Measurements from ENCODE around the gene MAN1A2.
A peak's percentile ranks its signal among the peaks of the same experiment; 100 is the strongest.
"Not testable (repeated sequence)": the region's sequence is repeated elsewhere in the genome, so short reads cannot be mapped to it uniquely, and the experiment has no call there.

Gene MAN1A2

DNA sequence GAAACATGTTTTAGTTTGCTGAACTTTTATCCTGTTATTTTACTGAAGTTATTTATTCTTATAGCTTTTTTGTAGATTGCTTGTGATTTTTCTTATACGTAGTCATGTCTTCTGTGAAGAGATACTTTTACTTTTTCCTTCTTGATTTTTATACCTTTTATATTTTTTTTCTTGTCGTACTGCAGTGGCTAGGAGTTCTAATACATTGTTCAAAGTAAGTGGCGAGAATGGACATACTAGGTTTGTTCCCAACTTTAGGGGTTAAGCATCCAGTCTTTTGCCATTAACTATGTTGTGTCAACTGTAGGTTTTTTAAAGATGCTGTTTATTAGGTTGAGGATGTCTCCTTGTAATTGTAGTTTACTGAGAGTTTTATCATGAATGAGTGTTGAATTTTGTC is 36.3 kb downstream of the MAN1A2 start:
- DNase-seq, result no peak

DNA sequence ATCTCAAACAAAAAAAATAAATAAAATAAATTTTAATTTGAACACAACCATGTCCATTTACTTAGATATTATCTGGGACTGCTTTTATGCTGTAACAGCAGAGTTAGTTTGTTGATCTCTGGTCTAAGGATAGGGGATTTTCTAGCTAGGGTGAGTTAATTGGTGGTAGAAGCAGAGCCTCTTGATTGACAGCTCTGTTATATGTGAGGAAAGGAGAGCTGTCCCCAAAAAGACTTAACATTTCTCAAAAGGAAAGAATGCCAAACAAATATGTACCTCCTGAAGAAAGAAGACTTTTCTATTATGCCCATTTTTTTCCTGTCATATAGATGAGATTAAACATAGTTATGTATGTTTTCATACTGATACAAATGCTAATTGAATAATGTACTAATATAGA is 37.8 kb downstream of the MAN1A2 start:
- no peak for DNase-seq

- DNase-seq, result no peak
Observed at GRCh38 chr1:117412472-117412871, 45.2 kb downstream of the MAN1A2 start.

GRCh38 chr1:117413412-117413811 is 46.2 kb downstream of the MAN1A2 start:
- no peak for DNase-seq

GRCh38 chr1:117414943-117415342 is 47.7 kb downstream of the MAN1A2 start:
- no peak for DNase-seq

- DNase-seq, result no peak
Observed at GRCh38 chr1:117416004-117416403, 48.8 kb downstream of the MAN1A2 start.

- peak; percentile 36 for DNase-seq
Observed at GRCh38 chr1:117416546-117417125, 49.4 kb downstream of the MAN1A2 start.

- no peak for DNase-seq
Observed at GRCh38 chr1:117425050-117425734, 57.9 kb downstream of the MAN1A2 start.

GRCh38 chr1:117427297-117427696 is 60.0 kb downstream of the MAN1A2 start:
- no peak for DNase-seq

- DNase-seq, result no peak
Observed at GRCh38 chr1:117433943-117434342, 66.7 kb downstream of the MAN1A2 start.

DNA sequence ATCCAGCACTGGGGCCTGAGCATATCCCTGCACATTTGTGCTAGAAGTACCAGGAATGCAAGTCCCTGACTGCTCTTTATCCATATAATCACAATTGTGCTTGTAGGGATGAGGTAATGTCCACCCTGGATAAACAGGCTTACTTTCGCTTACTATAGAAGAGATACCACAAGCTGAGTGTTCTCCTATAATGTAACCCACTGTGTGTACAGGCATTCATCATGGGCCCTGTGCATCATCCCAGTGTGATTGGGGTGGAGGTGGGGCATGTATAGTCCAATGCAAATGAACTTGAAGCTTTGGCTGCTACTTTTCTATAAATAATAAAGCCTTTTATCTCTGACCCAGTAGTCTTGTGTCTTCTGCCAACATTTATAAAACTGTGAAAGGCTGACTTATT is 69.3 kb downstream of the MAN1A2 start:
- no peak for DNase-seq

DNA sequence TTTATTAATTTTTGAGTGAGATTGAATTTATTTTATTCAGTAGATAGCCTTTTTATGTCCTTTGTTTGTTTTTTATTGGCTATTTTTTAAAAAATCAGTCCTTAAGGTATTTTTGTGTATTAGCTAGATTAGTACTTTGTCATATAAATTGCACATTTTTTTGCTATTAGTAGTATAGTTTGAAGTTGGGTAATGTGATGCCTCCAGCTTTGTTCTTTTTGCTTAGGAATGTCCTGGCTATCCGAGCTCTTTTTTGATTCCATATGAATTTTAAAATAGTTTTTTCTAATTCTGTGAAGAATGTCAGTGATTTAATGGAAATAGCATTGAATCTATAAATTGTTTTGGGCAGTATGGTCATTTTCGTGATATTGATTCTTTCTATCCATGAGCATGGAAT is 80.4 kb downstream of the MAN1A2 start:
- DNase-seq, result no peak

DNA sequence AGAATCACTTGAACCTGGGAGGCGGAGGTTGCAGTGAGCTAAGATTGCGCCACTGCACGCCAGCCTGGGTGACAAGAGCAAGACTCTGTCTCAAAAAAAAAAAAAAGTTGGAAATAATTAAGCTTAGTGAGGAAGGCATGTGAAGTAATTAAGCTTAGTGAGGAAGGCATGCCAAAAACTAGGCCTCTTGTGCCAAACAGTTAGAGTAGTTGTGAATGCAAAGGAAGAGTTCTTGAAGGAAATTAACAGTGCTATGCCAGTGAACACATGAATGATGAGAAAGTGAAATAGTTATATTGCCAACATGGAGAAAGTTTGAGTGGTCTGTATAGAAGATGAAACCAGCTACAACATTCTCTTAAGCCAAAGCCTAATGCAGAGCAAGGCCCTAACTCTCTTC is 85.0 kb downstream of the MAN1A2 start:
- no peak for DNase-seq

GRCh38 chr1:117453958-117454357 is 86.7 kb downstream of the MAN1A2 start:
- DNase-seq, result no peak

- not testable (repeated sequence) for DNase-seq
Observed at GRCh38 chr1:117458410-117458809, 91.2 kb downstream of the MAN1A2 start.

DNA sequence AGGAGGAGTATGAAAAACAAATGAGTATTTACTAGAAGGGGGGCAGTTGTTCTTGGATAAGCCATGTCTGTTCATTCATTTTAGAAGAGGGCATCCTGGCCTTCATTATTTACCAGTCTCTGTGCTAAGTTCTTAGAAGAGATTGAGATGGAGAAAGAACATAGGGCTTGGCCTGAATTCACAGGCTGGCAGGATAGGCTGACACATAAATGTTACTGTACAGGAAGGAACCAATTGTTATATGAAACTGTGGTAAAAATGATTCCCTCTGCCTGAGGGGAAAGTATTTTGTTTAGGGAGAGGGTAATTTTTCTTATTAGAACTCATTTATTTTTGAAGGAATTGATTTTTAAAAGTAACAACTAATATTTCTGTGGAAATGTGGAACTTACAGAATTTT is 99.5 kb downstream of the MAN1A2 start:
- peak; percentile 3 for DNase-seq

GRCh38 chr1:117467336-117467735 is 100.1 kb downstream of the MAN1A2 start:
- no peak for DNase-seq

DNA sequence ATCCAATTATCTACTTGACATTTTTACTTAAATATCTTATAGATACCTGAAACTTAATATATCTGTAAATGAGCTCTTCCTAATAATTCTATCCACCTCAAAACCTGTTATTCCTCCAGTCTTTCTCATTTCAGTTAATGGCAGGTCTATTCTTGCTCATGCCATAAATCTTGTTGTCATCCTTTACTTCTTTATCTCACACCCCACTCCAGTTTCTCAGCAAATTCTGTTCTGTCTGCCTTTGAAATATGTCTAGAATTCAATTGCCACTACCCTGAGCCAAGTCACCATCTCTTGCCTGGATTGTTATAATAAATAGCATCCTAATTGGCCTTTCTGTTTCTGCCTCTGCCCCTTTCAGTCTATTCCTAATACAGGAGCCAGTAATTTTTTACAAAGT is 105.8 kb downstream of the MAN1A2 start:
- peak; percentile 57 for DNase-seq

DNA sequence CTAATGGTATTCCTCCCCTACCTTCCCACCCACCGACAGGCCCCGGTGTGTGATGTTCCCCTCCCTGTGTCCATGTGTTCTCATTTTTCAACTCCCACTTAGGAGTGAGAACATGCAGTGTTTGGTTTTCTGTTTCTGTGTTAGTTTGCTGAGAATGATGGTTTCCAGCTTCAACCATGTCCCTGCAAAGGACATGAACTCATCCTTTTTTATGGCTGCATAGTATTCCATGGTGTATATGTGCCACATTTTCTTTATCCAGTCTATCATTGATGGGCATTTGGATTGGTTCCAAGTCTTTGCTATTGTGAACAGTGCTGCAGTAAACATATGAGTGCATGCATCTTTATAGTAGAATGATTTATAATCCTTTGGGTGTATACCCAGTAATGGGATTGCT is 108.2 kb downstream of the MAN1A2 start:
- DNase-seq, result not testable (repeated sequence)

DNA sequence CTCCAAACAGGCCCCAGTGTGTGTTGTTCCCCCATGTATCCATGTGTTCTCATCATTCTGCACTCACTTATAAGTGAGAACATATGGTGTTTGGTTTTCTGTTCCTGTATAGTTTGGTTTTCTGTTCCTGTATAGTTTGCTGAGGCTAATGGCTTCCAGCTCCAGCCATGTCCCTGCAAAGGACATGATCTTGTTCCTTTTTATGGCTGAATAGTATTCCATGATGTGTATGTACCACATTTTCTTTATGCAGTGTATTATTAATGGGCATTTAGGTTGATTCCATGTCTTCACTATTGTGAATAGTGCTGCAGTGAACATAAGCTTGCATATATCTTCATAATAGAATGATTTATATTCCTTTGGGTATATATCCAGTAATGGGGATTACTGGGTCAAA is 111.8 kb downstream of the MAN1A2 start:
- no peak for DNase-seq

DNA sequence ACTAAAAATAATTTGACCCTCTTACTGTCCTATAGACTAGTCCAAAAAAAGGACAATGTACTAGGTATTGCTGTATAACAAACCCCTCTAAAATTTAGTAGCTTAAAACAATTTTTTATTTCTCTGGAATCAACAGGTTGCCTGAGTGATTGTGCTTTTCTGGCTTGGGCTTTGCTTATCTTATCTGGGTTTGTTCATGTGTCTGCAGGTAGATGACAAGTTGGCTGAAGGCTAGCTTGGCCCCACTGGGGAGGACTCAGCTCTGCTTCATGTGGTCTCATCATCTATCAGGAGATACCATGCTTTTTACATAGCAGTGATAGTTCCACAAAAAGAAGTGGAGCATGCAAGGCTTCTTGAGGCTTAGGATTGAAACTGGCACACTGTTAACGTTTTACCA is 114.2 kb downstream of the MAN1A2 start:
- DNase-seq, result no peak

- DNase-seq, result no peak
Observed at GRCh38 chr1:117493906-117494305, 126.7 kb downstream of the MAN1A2 start.

DNA sequence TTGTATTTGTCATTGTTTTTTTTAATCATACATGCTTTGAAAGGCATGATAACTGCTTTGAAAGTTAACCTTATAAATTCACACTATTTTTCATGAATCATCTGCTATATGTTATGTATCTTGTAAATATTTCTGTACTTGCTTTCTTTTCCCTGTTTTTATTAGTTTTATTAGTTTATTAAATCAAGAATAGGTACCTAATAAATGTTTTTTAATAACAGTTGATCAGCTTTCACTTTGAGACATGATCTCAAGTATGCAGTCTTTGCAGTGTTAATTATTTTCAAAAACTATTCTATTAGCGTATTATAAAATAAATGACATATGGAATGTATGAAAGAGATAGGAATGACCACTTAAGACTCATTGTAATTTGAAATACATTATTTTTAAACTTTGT is 127.8 kb downstream of the MAN1A2 start:
- DNase-seq, result no peak

DNA sequence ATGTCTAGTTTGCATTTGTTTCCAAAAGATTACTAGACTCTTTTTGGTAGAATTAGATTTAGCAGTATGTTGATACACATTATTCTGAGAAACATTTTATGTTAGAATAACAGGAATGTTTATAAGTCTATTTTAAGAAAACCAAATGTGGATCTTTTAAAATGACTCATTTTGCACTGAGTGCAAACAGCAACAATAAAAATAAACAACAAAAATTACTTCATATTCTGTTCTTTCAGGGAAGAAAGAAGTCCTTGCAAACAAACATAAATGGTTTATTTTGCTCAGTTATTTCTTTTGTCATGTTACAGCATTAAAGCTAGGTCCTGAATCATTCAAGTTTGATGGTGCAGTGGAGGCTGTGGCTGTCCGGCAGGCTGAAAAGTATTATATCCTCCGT is 131.8 kb downstream of the MAN1A2 start:
- no peak for DNase-seq

- DNase-seq, result no peak
Observed at GRCh38 chr1:117500584-117500983, 133.3 kb downstream of the MAN1A2 start.

Data from NCI-H69 (cell line).